GM18951 (cell line): ENCODE data around the gene TNP2.

ENCODE experiments used
- POLR2A ChIP-seq: IDR thresholded peaks from 4 replicates; pipeline ENCODE4 v1.6.1; 2011; ENCODE audit warnings: mild to moderate bottlenecking; ENCODE audit not compliant: insufficient read length, insufficient read depth; ENCODE audit errors: extremely low read depth
- in situ Hi-C: fragments of 300-500 bp; cut with MboI; formaldehyde crosslinking; loops from one replicate; pipeline ENCODE4 v1.12.0; 2022; ENCODE audit warnings: low sequenced_read_pairs, mixed read lengths, inconsistent platforms; ENCODE audit not compliant: unreplicated experiment

TNP2 gene

DNA sequence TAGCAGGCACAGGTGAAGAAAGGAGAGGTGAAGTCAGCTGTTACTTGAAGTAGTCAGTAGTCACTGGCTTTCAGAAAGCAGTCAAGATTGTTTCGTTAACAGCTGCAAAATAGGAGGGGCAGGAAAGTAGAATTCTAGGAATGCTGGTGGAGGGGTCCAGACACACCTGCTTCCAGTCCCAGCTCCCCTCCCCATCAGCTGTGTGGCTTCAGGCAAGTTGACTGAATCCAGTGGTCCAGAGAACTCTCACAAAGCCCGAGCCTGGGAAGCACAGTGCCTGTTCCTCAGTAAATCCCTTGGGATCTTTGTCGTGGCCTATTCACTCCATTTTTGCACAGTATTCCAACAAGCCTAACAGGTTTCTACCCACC, 8.5 kb downstream of the TNP2 start:
- in situ Hi-C loops: loop anchor here (5.0 kb wide), 1 partner anchor 87 kb away; the partner anchor contains the start of gene RMI2
- no peak for TF ChIP-seq POLR2A

DNA sequence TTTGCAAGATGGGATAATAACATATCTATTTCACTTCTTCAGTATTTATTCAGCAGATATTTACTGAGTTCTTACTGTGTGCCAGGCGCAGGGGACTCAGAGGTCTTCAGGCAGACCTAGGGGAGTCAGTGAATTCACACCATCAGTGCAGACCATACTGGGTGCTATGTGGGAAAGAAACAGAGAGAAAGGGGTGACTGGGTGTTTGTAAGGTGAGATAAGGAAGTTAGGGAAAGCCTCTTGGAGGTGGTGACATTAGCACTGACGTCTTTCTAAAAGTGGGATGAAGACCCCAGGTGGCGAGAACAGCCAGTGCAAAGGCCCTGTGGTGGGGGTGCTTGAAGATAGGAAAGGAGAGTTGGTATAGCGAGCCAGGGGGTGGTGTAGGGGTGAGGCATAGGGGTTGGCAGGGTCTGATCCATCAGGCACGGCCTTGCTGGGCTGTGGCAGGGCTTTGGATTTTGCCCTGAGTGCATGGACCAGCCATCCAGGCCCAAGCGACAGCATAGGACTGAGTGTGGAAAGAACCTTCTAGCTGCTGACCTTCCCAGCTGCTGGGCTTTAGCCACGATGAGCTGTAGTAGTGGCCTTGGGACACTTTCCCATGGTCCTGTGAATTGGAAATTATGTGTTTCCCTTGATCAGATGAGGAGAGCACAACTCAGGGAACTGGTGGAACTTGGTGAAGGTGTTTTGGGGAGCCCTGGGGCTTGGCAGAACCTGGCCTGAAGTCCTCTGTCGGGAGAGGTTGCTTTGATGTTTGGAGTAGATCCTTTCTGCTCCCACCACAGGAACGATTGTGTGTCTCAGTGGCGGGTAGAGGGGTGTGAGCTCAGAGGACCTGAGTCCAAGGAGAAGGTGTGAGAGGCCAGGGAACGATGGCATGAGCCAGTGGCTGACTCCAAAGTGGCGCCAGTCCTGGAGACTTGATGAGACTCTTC, 9.2 kb downstream of the TNP2 start:
- no peak for TF ChIP-seq POLR2A
- in situ Hi-C loops: loop anchor here (5.0 kb wide), 1 partner anchor 87 kb away; the partner anchor contains the start of gene RMI2

DNA sequence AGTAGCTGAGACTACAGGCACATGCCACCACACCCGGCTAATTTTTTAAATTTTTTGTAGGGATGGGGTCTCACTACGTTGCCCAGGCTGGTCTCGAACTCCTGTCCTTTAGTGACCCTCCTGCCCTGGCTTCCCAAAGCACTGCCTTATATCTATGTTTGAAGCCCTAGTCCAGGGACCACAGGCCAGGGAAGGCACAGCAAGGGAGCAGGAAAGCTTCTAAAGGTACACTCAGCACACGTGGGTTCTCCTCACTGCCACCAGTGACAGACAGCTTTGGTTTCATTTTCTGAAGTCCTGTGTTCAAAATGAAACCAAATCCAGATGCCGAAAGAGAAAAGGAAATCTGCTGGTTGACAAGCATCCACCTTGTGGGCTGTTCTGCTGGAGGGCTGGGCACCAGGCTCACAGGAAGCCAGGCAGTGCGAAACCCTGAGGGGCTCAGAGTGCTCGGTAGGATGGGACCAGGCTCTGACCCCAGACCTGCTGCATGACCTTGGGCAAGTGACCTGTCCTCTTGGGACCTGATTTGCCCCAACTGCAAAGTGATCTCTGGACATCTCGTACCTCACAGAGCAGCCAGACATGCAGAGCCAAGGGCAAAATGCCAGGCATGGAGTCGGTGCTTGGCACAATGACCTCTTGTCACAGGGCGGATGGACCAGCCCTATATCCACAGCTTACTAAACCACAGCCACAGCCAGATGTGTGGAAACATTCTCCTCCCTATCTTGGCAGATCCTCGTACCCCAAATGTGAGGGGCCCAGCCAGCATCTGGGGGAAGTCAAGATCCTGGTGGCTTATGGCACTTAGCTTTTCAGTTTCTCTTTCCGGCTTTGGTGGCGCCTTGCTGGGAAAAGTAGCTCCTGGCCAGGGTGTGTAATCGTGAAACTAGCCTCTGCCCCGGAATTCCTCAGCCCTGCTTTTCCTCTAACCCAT, 10.3 kb downstream of the TNP2 start:
- in situ Hi-C loops: no loop called here
- no peak for TF ChIP-seq POLR2A

DNA sequence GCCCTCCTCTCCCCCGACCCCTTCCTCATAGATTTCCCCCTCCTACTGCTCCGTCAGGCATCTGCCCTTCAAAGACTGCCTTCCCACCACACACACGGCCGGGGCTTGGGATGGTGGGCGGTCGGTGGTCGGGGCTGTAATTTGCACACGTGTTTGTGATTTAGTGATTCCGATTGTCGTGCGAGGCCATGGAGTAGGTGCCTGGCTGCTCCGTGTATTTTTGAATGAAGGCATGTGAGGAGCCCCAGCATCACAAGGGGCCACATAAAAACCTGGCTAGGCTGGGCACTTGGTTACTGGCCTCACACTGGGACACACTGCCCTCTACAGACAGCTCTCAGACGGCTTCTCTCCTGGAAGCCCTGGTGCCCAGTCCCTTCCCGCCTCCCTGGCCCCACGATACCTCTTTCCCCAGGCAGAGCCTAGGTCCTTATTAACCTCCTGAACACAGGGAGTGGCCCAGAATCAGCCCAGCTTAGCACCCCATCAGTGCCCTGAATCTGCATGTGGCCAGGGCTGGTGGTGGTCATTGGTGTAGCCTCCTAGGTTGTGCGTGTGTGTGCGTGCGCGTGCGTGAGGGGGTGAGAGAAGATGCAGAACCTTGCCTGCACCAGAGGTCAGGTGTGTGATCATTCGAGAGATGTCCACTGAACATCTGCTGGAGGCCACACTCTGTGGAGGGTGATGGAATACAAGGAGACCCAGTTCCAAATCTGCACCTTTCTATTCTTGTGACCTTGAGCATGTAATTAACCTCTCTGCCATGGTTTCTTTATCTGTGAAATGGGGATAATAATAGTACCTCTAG, 11.8 kb downstream of the TNP2 start:
- TF ChIP-seq POLR2A: no peak
- in situ Hi-C loops: no loop called here

DNA sequence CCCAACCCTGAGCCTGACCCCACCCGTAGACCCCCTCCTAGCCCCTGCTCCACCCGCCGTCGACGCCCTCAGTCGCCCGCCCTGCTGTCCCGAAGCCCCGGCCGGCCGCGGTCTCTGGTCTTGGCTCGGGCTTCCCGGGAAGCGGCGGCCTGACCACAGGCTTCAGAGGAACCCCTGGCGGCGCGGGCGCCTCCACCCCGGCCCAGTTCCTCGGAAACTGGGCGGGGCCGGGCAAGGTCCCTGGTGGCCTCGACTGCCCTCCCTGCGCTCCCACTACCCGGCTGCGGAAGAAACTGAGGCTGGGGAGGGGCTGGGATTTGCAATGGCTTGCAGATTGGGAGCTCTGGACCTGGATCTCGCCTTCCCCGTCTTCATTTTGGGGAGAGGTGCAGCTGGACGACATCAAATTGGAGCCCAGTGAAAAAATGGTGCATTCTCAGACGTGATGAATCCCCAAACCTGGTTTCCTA, 12.4 kb downstream of the TNP2 start:
- TF ChIP-seq POLR2A: no peak
- in situ Hi-C loops: no loop called here

DNA sequence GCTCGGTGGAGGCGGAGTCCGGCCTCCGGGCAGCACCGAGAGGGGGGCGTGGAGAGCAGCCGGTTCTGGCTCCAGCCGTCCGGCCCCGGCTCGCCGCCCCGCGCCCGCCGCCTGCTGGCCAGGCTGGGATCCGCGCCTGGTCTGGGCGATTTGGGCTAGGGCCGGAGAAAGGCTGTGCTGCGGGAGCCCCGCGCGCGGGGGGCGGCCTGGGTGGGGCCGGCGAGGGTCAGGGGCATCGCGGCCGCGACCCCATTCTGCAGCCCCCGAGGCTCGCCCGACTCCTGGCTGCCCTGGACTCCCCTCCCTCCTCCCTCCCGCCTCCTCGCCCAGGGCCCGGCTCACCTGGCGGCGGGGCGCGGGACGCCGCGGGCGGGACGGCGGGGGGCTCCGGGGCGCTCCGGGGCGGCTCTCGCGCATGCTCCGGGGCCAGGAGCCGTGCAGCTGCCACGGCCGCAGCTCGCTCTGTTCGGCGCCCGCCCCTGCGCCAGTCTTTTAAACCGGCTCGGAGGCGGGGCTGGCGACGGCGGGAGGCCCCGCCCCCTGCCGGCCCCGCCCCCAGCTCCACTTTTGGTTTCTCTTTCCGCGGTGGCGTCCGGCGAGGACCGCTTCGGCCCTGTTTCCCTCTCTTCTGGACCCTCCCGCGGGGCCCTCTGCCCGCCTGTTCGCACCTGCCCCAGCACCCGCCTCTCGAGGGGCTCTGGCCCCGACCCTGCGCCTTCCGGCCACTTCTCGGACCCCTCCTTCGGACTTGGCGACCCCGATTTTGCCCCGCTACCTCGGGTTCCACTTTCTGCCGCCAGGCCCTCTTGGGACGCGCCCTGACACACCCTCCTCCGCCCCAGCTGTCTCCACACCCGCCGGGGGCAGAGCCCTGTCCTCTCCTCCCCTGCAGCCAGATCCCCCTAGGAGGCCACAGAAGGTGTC, 13.1 kb downstream of the TNP2 start, which contains the start of gene SOCS1:
TSS of gene SOCS1 (minus strand) at position 468 of the 924 bp plus-strand sequence. CDS start 726 bp downstream, outside the sequence.
- in situ Hi-C loops: no loop called here
- peak; percentile 99 for TF ChIP-seq POLR2A

DNA sequence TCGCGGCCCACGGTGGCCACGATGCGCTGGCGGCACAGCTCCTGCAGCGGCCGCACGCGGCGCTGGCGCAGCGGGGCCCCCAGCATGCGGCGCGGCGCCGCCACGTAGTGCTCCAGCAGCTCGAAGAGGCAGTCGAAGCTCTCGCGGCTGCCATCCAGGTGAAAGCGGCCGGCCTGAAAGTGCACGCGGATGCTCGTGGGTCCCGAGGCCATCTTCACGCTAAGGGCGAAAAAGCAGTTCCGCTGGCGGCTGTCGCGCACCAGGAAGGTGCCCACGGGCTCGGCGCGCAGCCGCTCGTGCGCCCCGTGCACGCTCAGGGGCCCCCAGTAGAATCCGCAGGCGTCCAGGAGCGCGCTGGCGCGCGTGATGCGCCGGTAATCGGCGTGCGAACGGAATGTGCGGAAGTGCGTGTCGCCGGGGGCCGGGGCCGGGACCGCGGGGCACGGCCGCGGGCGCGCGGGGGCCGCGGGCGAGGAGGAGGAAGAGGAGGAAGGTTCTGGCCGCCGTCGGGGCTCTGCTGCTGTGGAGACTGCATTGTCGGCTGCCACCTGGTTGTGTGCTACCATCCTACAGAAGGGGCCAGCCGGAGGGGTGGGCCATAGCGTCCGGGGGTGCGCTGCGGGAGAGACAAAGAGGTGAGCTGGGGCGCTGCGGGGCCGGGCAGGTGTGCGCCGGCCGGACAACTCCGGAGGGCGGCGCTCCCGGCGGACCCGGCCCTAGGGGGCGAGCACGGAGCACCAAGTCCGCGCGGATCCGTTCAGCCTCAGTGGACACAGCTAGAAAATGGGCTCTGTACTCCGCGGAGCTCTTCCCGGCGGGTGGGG, 14.0 kb downstream of the TNP2 start:
- in situ Hi-C loops: no loop called here
- peak; percentile 41 for TF ChIP-seq POLR2A

DNA sequence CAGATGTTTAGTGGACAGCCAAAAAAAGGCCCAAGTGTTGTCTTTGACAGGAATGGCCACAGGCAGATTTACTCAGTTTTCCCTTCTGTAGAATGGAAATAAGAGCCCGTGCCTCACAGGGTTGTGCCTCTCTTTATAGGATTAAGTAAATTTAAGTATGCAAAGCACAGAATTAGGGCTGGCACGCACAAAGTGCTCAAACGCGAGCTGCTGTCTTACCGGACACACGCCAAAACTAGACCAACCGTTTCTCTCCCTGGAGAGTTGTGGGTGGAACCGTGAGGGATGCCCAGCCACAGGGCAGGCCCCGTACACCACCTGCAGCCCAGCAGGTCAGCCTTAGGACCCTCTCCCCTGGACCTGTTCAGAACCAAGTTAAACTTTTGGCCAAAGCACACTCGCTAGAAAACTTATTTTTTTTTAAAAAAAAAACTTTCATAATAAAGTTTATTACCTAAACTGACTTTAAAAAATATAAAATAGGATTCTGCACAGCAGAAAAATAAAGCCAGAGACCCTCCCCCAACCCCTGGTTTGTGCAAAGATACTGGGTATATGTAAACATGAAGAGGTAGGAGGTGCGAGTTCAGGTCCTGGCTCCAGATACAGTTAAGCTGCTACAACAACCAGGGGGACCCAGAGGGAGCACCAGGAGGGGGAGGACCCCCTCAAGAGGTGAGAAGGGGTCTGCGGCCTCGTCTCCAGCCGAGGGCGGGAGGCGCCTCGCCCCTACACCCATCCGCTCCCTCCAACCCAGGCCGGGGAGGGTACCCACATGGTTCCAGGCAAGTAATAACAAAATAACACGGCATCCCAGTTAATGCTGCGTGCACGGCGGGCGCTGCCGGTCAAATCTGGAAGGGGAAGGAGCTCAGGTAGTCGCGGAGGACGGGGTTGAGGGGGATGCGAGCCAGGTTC, 14.9 kb downstream of the TNP2 start:
- in situ Hi-C loops: no loop called here
- no peak for TF ChIP-seq POLR2A

DNA sequence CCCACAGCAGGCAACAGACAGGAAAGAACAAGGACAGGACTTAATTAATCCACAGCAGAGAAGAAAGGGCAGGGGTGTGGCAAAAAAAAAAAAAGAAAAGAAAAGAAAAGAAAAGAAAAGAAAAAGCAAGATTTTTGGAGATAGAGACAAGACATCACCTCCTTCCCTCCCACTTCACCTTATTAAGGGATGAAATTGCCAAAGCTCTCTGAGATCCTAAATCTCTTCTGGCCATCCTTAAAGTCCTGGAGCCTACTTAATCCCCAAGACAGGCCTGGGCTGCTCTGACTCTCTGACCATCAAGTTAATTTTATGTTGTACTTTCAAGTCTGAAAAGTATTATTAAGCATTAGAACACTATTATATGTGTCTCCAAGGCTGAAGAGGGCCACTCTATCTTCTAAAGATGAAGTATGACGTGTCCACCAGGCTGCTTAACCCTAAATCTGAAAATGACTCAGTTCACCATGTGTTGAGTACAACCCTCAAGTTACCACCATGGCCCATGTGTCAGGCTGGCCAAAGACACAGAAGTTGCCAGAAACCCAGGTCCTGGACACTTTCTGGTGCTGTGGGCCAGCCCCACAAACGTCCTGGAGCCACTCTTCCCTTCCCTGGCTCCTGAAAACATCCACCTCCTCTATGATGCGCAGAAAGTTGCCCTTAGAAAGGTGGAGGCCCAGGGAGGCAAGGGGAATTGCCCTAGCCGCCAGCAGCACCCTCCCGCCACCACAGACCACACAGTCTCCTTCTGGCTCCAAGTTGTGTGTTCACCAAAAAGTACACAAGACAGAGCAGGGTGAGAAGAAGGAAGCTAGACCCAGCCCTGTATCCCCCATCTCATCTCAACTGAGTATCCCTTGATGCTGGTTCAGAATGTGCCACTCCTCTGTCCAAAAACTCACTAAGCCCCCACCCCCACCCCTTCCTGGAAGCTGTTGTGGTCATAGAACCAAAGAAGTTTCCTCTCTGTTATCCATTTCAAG, 15.8 kb downstream of the TNP2 start:
- in situ Hi-C loops: no loop called here
- peak; percentile 41 for TF ChIP-seq POLR2A
